OCI-LY3 (cell line): Measurements from ENCODE around the gene COL9A1.

Experiments used
- H2AFZ ChIP-seq: fragments of 200-600, 300-600 bp; shearing (Covaris generic); 2 replicates; pipeline ENCODE4 v1.6.0; 2014; ENCODE audit warnings: antibody characterized with exemption, low read depth, low read length
- H3K27ac ChIP-seq: fragments of 200-600, 300-600 bp; sonication (generic); 2 replicates; pipeline ENCODE4 v1.5.1; 2014; ENCODE audit warnings: mild to moderate bottlenecking, low read length, moderate library complexity, mixed read lengths
- H3K27me3 ChIP-seq: fragments of 200-600, 300-600 bp; sonication (generic); 2 replicates; pipeline ENCODE4 v1.6.1; 2014; ENCODE audit warnings: low read depth, low read length, mixed read lengths
- H3K36me3 ChIP-seq: fragments of 200-600, 300-600 bp; sonication (generic); replicated peaks from 2 replicates; pipeline ENCODE3; 2014; ENCODE audit warnings: low read depth, low read length, mixed read lengths
- H3K4me1 ChIP-seq: fragments of 300-600, 200-600 bp; sonication (generic); 2 replicates; pipeline ENCODE4 v1.6.1; 2014; ENCODE audit warnings: low read length, mixed read lengths
- H3K4me2 ChIP-seq: fragments of 200-600, 300-600 bp; sonication (generic); 2 replicates; pipeline ENCODE4 v1.6.1; 2014; ENCODE audit warnings: low read length, mixed read lengths
- H3K4me3 ChIP-seq: fragments of 300-600, 200-600 bp; sonication (generic); 2 replicates; pipeline ENCODE4 v1.5.1; 2014; ENCODE audit warnings: antibody characterized with exemption, mild to moderate bottlenecking, low read length, moderate library complexity
- H3K79me2 ChIP-seq: fragments of 300-600, 200-600 bp; shearing (Covaris generic); 2 replicates; pipeline ENCODE4 v1.6.1; 2014; ENCODE audit warnings: mild to moderate bottlenecking, low read length, mixed read lengths
- H3K9ac ChIP-seq: fragments of 300-600, 200-600 bp; shearing (Covaris generic); 2 replicates; pipeline ENCODE4 v1.6.0; 2014; ENCODE audit warnings: mild to moderate bottlenecking, low read length, moderate library complexity
- H3K9me3 ChIP-seq: fragments of 200-600, 300-600 bp; shearing (Covaris generic); 2 replicates; pipeline ENCODE4 v1.6.1; 2014; ENCODE audit warnings: low read length, mixed read lengths; ENCODE audit not compliant: insufficient read depth
- H4K20me1 ChIP-seq: fragments of 200-600, 300-600 bp; sonication (generic); 2 replicates; pipeline ENCODE4 v1.6.1; 2016; ENCODE audit warnings: low read length, mixed read lengths; ENCODE audit not compliant: insufficient read depth
- CTCF ChIP-seq: fragments of 200-600, 300-600 bp; sonication (generic); IDR thresholded peaks from 2 replicates; pipeline ENCODE4 v1.5.1; 2014; ENCODE audit warnings: antibody characterized with exemption, low read length, low read depth
- EZH2phosphoT487 ChIP-seq: fragments of 200-600 bp; shearing (Covaris generic); IDR thresholded peaks from 2 replicates; pipeline ENCODE4 v1.6.1; 2018; ENCODE audit warnings: antibody characterized with exemption, mixed run types, low read depth

Gene COL9A1

GRCh38 chr6:70264306-70264705, 38.6 kb downstream of the COL9A1 start:
- H3K79me2 ChIP-seq: no peaks in the 10 kb centered on the region
- H4K20me1 ChIP-seq: no peaks in the 10 kb centered on the region
- H3K4me2 ChIP-seq: no peak overlapping the region
- H3K4me1 ChIP-seq: no peaks in the 10 kb centered on the region
- H3K36me3 ChIP-seq: no peaks in the 10 kb centered on the region
- no peak overlapping the region for H3K9ac ChIP-seq
- no peak overlapping the region for H3K4me3 ChIP-seq
- H3K27ac ChIP-seq: no peak overlapping the region
- TF ChIP-seq EZH2phosphoT487 (no peak), CTCF (no peak)
- no peak overlapping the region for H2AFZ ChIP-seq
- no peaks in the 10 kb centered on the region for H3K9me3 ChIP-seq
- H3K27me3 ChIP-seq: 0 out of 2 replicates have a peak, but pooled peaks cover 4% of the 10 kb centered on the region

GRCh38 chr6:70258483-70258882, 44.4 kb downstream of the COL9A1 start:
- Histone ChIP-seq H3K4me3 (no peak overlapping the region), H4K20me1 (no peaks in the 10 kb centered on the region), H3K27ac (no peak overlapping the region), H3K36me3 (no peaks in the 10 kb centered on the region), H2AFZ (no peak overlapping the region), H3K79me2 (no peaks in the 10 kb centered on the region), H3K27me3 (0 out of 2 replicates have a peak, but pooled peaks cover 5% of the 10 kb centered on the region), H3K9me3 (no peaks in the 10 kb centered on the region), H3K4me1 (no peaks in the 10 kb centered on the region), H3K4me2 (no peak overlapping the region), H3K9ac (no peak overlapping the region)
- TF ChIP-seq EZH2phosphoT487 (no peak), CTCF (no peak)

GRCh38 chr6:70257768-70258273, 45.1 kb downstream of the COL9A1 start:
- no peak for TF ChIP-seq CTCF
- no peak for TF ChIP-seq EZH2phosphoT487
- Histone ChIP-seq H3K9ac (no peak overlapping the region), H3K9me3 (no peaks in the 10 kb centered on the region), H3K27ac (no peak overlapping the region), H4K20me1 (no peaks in the 10 kb centered on the region), H3K27me3 (0 out of 2 replicates have a peak, but pooled peaks cover 5% of the 10 kb centered on the region), H2AFZ (no peak overlapping the region), H3K4me2 (no peak overlapping the region), H3K79me2 (no peaks in the 10 kb centered on the region), H3K4me3 (no peak overlapping the region), H3K36me3 (no peaks in the 10 kb centered on the region), H3K4me1 (no peaks in the 10 kb centered on the region)

GRCh38 chr6:70254784-70255183, 48.1 kb downstream of the COL9A1 start:
- no peak overlapping the region for H3K27ac ChIP-seq

More at GRCh38 chr6:70254784-70255183, 48.1 kb downstream of the COL9A1 start:
- H3K27me3 ChIP-seq: 0 out of 2 replicates have a peak, but pooled peaks cover 5% of the 10 kb centered on the region
- H3K79me2 ChIP-seq: no peaks in the 10 kb centered on the region
- H2AFZ ChIP-seq: no peak overlapping the region
- no peak overlapping the region for H3K4me2 ChIP-seq
- no peaks in the 10 kb centered on the region for H3K4me1 ChIP-seq
- no peaks in the 10 kb centered on the region for H4K20me1 ChIP-seq
- TF ChIP-seq EZH2phosphoT487 (no peak), CTCF (no peak)
- no peak overlapping the region for H3K9ac ChIP-seq
- H3K4me3 ChIP-seq: no peak overlapping the region
- no peaks in the 10 kb centered on the region for H3K9me3 ChIP-seq
- H3K36me3 ChIP-seq: no peaks in the 10 kb centered on the region
